ENCODE results near the gene MCOLN1. TPM values are rescaled to one million over a fixed set of nuclear protein-coding genes. Genes with fewer than 3 reads are reported as not detected.

MCOLN1 gene
- polyA plus RNA-seq, 1 of the 3 experiments (the other 2 are of a cell fraction): 28.4 TPM

DNA sequence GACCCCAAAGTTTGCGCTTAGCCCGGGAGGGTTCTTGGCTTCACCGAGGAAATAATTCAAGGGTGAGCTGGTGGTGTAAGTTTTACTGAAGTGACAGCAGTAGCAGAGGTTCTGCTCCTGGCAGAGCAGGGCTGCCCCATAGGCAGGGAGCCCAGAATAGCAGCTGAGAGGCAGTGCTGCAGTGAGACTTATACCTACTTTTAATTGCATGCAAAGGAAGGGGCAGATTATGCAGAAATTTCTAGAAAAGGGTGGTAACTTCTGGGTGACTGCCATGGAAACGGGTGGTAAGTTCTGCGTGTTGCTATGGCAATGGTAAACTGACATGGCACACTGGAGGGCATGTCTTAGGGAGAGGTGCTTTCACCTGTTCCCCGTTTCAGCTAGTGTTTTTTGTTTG is 55.7 kb downstream of the MCOLN1 start (continued):
- TF ChIP-seq, protein P1, sequence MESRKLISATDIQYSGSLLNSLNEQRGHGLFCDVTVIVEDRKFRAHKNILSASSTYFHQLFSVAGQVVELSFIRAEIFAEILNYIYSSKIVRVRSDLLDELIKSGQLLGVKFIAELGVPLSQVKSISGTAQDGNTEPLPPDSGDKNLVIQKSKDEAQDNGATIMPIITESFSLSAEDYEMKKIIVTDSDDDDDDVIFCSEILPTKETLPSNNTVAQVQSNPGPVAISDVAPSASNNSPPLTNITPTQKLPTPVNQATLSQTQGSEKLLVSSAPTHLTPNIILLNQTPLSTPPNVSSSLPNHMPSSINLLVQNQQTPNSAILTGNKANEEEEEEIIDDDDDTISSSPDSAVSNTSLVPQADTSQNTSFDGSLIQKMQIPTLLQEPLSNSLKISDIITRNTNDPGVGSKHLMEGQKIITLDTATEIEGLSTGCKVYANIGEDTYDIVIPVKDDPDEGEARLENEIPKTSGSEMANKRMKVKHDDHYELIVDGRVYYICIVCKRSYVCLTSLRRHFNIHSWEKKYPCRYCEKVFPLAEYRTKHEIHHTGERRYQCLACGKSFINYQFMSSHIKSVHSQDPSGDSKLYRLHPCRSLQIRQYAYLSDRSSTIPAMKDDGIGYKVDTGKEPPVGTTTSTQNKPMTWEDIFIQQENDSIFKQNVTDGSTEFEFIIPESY (IDR thresholded peaks at IDR 0.05; ENCODE audit: borderline replicate concordance, low read depth): no peak
- TF ChIP-seq, protein P2, sequence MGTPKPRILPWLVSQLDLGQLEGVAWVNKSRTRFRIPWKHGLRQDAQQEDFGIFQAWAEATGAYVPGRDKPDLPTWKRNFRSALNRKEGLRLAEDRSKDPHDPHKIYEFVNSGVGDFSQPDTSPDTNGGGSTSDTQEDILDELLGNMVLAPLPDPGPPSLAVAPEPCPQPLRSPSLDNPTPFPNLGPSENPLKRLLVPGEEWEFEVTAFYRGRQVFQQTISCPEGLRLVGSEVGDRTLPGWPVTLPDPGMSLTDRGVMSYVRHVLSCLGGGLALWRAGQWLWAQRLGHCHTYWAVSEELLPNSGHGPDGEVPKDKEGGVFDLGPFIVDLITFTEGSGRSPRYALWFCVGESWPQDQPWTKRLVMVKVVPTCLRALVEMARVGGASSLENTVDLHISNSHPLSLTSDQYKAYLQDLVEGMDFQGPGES (IDR thresholded peaks at IDR 0.05; ENCODE audit: low read depth, low read length): no peak

DNA sequence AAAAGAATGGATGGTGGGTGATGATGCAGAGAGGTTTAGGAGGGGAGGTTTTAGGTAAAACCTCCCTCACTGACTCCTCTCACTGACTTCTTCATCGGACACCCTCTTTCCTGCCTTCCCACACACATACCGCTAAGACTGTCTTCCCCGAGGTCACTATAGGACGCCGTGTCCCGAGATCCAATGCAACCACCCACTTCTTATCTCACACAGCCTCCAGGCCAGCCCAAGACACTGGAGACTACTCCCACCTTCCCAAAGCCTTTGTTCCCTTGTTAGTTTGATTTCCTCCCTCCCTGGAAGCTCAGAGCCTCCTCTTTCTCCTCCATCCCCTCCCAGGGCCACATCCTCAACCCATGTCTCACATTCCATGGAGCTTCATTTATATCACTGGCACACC is 56.8 kb downstream of the MCOLN1 start:
- TF ChIP-seq RXRA (IDR thresholded peaks at IDR 0.05; ENCODE audit: borderline replicate concordance, low read depth) (no peak), TAF1 (IDR thresholded peaks at IDR 0.05; ENCODE audit: borderline replicate concordance, low read depth, low read length) (no peak), TCF12 (IDR thresholded peaks at IDR 0.05) (no peak), NFIC (IDR thresholded peaks at IDR 0.05; ENCODE audit: borderline replicate concordance) (no peak), GATA2 (CRISPR knock-in tag; IDR thresholded peaks at IDR 0.05) (no peak)
- TF ChIP-seq, protein P3, sequence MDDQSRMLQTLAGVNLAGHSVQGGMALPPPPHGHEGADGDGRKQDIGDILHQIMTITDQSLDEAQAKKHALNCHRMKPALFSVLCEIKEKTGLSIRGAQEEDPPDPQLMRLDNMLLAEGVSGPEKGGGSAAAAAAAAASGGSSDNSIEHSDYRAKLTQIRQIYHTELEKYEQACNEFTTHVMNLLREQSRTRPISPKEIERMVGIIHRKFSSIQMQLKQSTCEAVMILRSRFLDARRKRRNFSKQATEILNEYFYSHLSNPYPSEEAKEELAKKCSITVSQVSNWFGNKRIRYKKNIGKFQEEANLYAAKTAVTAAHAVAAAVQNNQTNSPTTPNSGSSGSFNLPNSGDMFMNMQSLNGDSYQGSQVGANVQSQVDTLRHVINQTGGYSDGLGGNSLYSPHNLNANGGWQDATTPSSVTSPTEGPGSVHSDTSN (IDR thresholded peaks at IDR 0.05): no peak
- no peaks in the 10 kb centered on the region for H3K79me2 ChIP-seq (ENCODE audit: insufficient read depth)
- no peaks in the 10 kb centered on the region for H3K9me3 ChIP-seq
- 17% methylated on average over 6 of the region's 6 CpGs for WGBS (ENCODE audit: low lambda C conversion rate)
- no peak overlapping the region for H2AFZ ChIP-seq (ENCODE audit: low read depth)
- no peaks in the 10 kb centered on the region for H3K4me1 ChIP-seq (ENCODE audit: control insufficient read depth in 1 of 2, insufficient read depth in 2 of 2, low read depth in 1 of 2, low read length in 1 of 2)
- H3K9me2 ChIP-seq: no peaks in the 10 kb centered on the region
- no peak overlapping the region for H3K4me2 ChIP-seq
- H3K27ac ChIP-seq (ENCODE audit: low read depth in 2 of 2, low read length in 1 of 2): no peak overlapping the region
- H3F3A ChIP-seq (replicated peaks; ENCODE audit: insufficient read depth): no peaks in the 10 kb centered on the region
- POLR2A ChIA-PET: no interaction called here
- no peaks in the 10 kb centered on the region for H3K36me3 ChIP-seq (replicated peaks in 1 of 2; ENCODE audit: control insufficient read depth in 1 of 2, insufficient read depth in 2 of 2, low read length in 1 of 2)
- peaks cover 69% of the 10 kb centered on the region for H3K27me3 ChIP-seq (ENCODE audit: insufficient read depth)
- no peak overlapping the region for H3K9ac ChIP-seq
- DNase-seq: no peak
- H4K20me1 ChIP-seq (ENCODE audit: insufficient read depth): no peaks in the 10 kb centered on the region
- H3K4me3 ChIP-seq (ENCODE audit: low read depth in 2 of 2, low read length in 1 of 2): no peak overlapping the region
- CTCF ChIA-PET: interaction anchor here (1.4 to 5.8 kb wide), 2 partner anchors 11 to 101 kb away, joined by 6 to 43 read pairs; partner anchors contain the start of gene TRAPPC5

DNA sequence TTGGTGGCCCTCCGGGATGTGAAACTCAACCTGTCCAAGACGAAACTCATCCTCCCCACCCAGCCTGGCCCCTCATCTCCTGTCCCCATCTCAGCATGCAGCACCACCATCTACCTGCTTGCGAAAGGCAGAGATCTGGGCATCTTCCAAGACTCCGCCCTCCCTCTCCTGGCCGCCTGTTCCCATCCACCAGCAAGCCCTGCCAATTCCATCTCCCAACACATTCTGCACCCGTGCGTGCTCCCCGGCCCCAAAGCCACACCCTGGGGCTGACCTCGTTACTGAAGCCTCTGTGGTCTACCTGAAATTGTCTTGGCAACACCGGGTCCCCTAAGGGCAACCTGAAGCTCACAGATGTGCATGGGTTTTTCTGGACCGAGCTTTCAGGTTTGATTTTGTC is 60.0 kb downstream of the MCOLN1 start:
- Histone ChIP-seq H3K27ac (ENCODE audit: low read depth in 2 of 2, low read length in 1 of 2) (no peak overlapping the region), H3K27me3 (ENCODE audit: insufficient read depth) (peaks cover 59% of the 10 kb centered on the region), H3K36me3 (replicated peaks in 1 of 2; ENCODE audit: control insufficient read depth in 1 of 2, insufficient read depth in 2 of 2, low read length in 1 of 2) (no peaks in the 10 kb centered on the region), H3K9me3 (no peaks in the 10 kb centered on the region), H3K4me3 (ENCODE audit: low read depth in 2 of 2, low read length in 1 of 2) (no peak overlapping the region), H4K20me1 (ENCODE audit: insufficient read depth) (no peaks in the 10 kb centered on the region), H3K4me2 (no peak overlapping the region), H3K79me2 (ENCODE audit: insufficient read depth) (no peaks in the 10 kb centered on the region), H3F3A (replicated peaks; ENCODE audit: insufficient read depth) (no peaks in the 10 kb centered on the region), H2AFZ (ENCODE audit: low read depth) (no peak overlapping the region), H3K9ac (no peak overlapping the region), H3K4me1 (ENCODE audit: control insufficient read depth in 1 of 2, insufficient read depth in 2 of 2, low read depth in 1 of 2, low read length in 1 of 2) (no peaks in the 10 kb centered on the region), H3K9me2 (no peaks in the 10 kb centered on the region)
- 18% methylated on average over 11 of the region's 11 CpGs for WGBS (ENCODE audit: low lambda C conversion rate)
- ChIA-PET CTCF (interaction anchor here (1.6 to 3.1 kb wide), 2 partner anchors 14 to 98 kb away, joined by 6 to 20 read pairs; partner anchors contain the start of gene TRAPPC5), POLR2A (no interaction called here)
- no peak for TF ChIP-seq TEAD4 (IDR thresholded peaks at IDR 0.05; ENCODE audit: borderline replicate concordance, insufficient read depth)
- no peak for DNase-seq

Small RNAs within 50 kb of the gene (small RNA-seq; reads per million reads assigned to genes)
- 0 reads per million in 7 experiments for gene AC008878.2

Other genes starting within 250 kb of the MCOLN1 start
- 1.9 and 3.6 TPM in 2 replicates for gene INSR, start 228.2 kb upstream of the MCOLN1 start, polyA plus RNA-seq (2012; rRNA removed)
- 11.3 and 11.7 TPM in 2 replicates for gene ARHGEF18, start 173.7 kb upstream of the MCOLN1 start, polyA plus RNA-seq (2012; rRNA removed)
- gene PEX11G, start 33.6 kb upstream of the MCOLN1 start, polyA plus RNA-seq (2012; rRNA removed): 6.1 and 6.4 TPM in 2 replicates
- gene ZNF358, start 6.5 kb upstream of the MCOLN1 start, polyA plus RNA-seq (2012; rRNA removed): 29.7 and 49.3 TPM in 2 replicates
- 40.5 and 90.5 TPM in 2 replicates for gene PNPLA6, start 13.1 kb downstream of the MCOLN1 start, polyA plus RNA-seq (2012; rRNA removed)
- gene CAMSAP3, start 73.2 kb downstream of the MCOLN1 start, polyA plus RNA-seq (2012; rRNA removed): 0.05 and 0.08 TPM in 2 replicates
- 36.5 and 43.3 TPM in 2 replicates for gene XAB2, start 106.9 kb downstream of the MCOLN1 start, polyA plus RNA-seq (2012; rRNA removed)
- 48.1 and 54.0 TPM in 2 replicates for gene PET100, start 107.2 kb downstream of the MCOLN1 start, polyA plus RNA-seq (2012; rRNA removed)
- gene PCP2, start 111.1 kb downstream of the MCOLN1 start, polyA plus RNA-seq (2012; rRNA removed): not detected in 2 replicates
- 1.3 and 4.7 TPM in 2 replicates for gene STXBP2, start 114.5 kb downstream of the MCOLN1 start, polyA plus RNA-seq (2012; rRNA removed)
- gene RETN, start 146.4 kb downstream of the MCOLN1 start, polyA plus RNA-seq (2012; rRNA removed): not detected in 2 replicates
- gene MCEMP1, start 154.5 kb downstream of the MCOLN1 start, polyA plus RNA-seq (2012; rRNA removed): not detected in 2 replicates
- 44.1 and 49.4 TPM in 2 replicates for gene TRAPPC5, start 158.2 kb downstream of the MCOLN1 start, polyA plus RNA-seq (2012; rRNA removed)
- not detected in 2 replicates for gene FCER2, start 179.5 kb downstream of the MCOLN1 start, polyA plus RNA-seq (2012; rRNA removed)
- not detected in 2 replicates for gene CLEC4G, start 209.5 kb downstream of the MCOLN1 start, polyA plus RNA-seq (2012; rRNA removed)
- gene CD209, start 224.9 kb downstream of the MCOLN1 start, polyA plus RNA-seq (2012; rRNA removed): not detected in 2 replicates
- not detected in 2 replicates for gene CLEC4M, start 240.6 kb downstream of the MCOLN1 start, polyA plus RNA-seq (2012; rRNA removed)

Data from SK-N-SH (cell line).